C4-2B (cell line): ENCODE data around the gene CTNNA3.

ENCODE experiments used
- CTCF ChIP-seq: fragments of 450-650 bp; conservative IDR thresholded peaks from 2 replicates; pipeline ENCODE4 v1.5.1; 2017; ENCODE audit warnings: mild to moderate bottlenecking
- ZFX ChIP-seq: fragments of 450-650 bp; IDR thresholded peaks from 2 replicates; pipeline ENCODE4 v1.6.1; 2017

- TF ChIP-seq CTCF = no peak
- TF ChIP-seq ZFX = no peak
Observed at GRCh38 chr10:67140641-67141040, 555.4 kb downstream of the CTNNA3 start.
